GM21381 (cell line): ENCODE results near the gene PLPP4.

Experiments used
- ATAC-seq: cut with Tn5 transposase; IDR thresholded peaks from one replicate; pipeline ENCODE4 v1.9.1; 2021; ENCODE audit warnings: mild to moderate bottlenecking, moderate library complexity; ENCODE audit not compliant: unreplicated experiment

PLPP4 gene

DNA sequence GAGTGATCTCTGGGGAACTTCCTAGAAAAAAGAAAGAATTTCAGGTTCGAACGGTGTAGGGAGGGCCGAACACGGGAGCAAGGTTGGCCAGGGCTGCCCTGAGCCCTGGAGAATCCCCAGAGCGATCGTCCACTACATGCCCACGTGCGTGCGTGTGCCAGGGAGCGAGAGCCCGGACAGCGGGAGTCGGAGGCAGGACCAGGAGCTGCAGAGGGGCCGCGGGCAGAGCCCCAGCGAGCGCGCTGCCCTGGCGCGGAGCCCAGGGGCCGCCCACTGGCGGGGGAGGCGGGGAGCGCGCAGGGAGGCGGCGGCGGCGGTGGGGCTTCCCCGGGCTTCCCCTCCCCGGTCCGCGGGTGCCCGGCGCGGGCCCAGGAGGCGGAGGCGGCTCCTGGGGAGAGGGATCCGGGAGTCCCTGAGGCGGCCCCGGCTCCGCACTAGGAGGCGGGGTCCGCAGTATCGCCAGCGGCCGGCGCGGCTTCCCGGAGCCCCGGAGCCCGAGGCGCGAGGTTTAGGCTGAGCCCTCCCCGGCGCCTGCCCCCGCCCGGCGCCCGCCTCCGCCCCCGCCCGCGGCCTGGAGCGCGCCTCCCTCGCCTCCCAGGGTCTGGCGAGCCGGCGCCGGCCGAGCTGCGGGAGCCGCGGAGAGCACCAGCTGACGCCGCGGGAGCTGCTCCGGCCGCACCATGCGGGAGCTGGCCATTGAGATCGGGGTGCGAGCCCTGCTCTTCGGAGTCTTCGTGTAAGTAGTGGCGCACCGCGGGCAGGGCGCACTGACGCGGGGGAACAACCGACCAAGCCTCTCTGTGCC is at the start of gene PLPP4:
Gene PLPP4, plus strand, starts transcription at position 602 of the 805 bp plus-strand sequence. Its CDS starts 79 bp downstream, at position 681.
- ATAC-seq, result no peak

DNA sequence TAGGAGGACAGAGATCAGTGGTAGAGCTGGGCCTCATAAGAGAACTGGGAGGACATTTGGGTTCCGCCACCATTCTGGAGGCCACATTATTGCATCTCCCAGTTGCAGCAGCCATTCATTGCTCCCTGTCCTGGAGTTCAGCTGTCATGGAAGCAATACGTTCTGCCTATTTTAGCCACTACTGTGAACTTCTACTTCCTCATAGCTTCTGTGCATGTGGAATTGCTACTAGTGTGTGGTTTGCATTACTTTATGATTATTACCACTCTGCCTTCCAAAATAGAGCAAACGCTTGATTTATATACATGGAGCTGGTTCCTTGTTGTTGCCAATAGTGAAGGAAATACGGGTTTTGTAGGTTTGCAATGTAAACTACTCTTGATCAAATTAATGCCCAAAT is 47.2 kb upstream of the PLPP4 start:
- ATAC-seq, result no peak

DNA sequence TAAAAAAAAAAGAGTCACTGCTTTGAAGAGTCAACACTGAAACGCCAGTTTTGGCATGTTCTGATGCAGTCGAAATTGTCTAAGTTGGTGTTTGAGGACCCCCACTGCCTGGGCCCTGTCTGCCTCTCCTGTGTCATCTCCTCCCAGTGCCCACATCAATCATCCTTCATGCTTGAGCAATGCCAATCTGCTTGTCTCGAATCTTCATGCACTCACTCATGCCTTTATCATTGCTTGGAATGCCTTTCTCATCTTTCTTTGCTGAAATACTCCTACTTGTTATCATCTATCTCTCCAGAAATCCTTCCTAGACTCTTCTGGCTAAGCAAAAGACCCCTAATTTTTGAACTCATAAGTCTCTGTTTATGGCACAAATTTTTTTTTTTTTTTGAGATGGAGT is 42.1 kb upstream of the PLPP4 start:
- no peak for ATAC-seq

DNA sequence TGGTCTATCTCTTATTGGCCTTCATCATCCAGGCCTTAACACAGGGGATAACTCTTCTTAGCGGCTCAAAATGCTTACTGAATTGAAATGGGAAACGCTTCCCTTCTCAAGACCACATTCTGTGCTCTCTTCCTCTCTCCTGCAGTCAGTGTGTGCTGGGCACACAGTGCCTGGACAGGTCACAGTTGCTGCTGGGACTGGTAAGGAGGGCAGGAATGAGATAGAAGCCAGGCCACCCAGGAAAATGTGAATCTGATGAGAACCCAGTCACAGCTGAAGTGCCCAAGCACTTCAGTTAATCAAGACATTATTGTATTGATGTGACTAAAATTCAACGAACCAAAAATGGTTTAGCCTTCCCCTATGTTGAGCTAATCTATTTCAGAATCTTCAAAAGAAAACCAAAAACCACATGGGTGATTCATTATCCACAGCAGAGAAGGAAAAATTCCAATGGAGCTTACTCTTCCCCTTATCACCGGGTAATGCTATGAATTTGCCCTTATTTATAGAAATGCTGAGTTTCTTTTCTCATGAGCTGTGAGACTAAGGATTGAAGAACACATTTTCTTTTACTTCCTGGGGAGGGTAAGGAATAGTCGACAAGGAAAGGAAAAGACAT is 41.2 kb upstream of the PLPP4 start:
- no peak for ATAC-seq

DNA sequence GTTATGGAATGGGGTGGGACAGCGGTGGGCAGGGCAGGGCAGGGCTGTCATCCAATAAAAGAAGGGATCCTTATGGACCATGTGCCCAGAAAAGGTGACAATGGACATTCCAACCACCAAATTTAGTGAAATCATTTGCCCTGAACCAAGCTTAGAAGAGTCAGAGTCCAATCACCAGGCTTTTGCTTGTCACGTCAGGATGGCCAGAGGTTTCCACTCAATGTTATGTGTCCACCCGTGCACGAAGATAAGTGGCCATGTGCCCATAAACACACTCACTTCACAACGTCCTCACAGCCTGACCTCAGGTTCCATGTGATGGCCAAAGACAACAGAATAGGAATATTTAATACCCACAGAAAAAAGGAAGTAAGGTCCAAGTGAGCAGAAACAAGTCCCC is 36.6 kb upstream of the PLPP4 start:
- no peak for ATAC-seq

DNA sequence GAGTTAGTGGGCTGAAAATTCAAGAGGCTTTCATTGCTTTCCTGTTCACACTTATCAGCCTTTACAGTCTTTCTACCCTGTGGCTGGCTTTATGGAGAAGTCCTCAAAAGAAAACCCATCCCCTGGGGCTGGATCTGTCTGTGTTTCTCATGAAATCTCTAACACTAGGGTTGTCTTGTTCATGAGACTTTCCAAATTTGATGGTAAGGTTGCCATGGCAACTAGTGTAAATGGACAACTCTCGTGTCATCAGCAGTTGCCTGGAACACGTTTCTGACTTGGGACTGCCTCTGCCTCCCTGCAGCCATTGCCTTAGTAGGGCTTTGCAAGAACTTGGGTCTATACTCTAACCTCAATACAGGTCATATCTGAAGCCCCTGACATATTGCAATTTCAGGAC is 35.8 kb upstream of the PLPP4 start:
- no peak for ATAC-seq

DNA sequence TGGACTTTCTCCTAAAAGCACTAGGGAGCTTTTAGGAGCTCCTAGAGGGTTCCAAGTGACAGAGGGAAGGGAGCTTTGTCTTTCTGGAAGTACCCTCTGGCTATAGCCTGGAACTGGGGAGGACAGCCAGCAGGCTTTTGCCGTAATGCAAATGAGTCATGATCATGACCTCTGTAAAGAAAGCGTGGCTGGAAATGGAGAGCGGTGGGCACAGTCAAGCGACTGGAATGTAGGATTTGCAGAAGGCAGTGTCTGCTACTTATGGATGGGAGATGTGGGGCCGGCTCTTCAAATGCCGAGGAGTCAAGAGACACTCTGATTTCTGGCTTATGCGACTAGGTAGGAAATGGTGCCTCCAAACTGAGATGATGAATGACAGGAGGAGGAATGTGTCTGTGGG is 34.6 kb upstream of the PLPP4 start:
- no peak for ATAC-seq

DNA sequence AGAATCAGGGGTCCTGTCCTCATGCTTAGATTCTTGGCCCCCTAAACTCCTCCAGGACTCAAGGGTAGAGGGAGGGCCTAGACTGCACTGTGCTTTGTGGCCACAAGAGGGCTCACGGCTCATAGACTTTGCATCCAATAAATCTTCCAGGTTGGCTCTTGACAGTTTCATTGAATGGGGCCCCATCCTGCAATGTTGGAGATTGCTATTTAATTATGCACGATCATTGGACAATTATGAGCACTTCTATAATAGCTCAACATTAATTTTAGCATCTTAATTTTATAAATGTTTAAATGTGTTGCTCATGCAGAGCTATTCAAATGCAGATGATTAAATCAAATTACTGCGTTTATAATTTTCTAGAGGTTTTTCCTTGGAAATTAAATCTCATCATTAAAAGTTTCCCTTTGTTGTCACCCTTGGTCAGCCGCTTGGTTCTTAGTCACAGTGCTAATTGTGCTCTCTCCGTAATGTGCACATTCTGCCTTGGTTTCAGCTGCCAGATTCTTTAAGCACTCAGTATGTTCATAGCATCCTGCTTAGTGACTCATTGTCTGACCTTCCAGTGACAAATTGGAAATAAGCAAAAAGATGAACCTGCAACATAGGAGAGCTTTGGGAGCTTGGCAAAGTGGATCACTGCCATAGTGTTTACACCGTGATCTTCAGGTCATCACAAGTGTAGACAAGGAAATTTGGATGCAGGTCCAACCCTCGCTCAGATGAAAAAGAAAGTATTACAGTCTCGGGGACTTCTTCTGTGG is 33.4 kb upstream of the PLPP4 start:
- no peak for ATAC-seq

DNA sequence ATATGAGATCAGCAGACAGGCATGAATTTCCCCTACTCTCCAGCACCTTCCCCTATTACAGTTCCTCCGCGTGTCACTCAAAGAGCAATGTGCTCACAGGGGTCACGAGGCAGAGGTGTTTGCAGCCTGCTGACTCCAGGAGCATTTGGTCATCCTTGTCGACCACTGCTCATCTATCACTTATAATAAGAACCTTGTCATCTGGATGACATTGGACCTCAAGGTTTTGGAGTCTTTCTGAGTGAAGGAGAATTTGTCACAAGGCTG is 32.9 kb upstream of the PLPP4 start:
- ATAC-seq, result no peak

DNA sequence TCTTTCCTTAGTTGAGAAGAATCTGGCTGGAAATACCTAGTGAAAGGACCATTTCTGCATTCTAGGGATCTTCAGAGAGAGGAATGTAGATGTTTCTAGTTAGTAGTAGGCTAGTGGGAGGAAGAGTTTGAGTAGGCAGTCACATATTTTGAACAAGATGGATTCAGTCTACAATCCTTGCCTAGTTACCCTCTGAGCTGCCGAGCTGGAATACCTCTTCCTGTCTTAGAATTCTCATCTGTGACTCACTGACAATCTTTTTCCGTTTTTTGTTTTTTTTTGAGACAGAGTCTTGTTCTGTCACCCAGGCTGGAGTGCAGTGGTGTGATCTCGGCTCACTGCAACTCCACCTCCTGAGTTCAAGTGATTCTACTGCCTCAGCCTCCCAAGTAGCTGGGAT is 30.7 kb upstream of the PLPP4 start:
- no peak for ATAC-seq

DNA sequence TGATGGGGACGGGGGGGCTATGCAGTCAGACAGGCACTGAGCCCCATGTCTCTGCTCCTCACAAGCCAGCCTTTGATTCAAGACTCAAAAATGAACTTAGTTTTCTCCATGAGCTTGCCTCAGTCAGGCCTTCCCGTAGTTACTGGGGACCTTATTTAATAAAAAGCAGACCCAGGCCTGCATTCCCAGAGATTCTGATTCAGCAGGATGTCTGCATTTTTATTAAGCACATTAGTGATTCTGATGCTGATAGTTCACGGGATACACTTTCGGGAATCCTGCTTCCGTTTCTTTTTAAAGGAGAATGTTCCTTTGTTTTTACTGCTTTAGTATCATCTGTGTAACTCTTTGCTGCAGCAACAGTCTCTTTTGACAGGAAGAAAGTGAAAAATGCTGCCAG is 28.3 kb upstream of the PLPP4 start:
- no peak for ATAC-seq

DNA sequence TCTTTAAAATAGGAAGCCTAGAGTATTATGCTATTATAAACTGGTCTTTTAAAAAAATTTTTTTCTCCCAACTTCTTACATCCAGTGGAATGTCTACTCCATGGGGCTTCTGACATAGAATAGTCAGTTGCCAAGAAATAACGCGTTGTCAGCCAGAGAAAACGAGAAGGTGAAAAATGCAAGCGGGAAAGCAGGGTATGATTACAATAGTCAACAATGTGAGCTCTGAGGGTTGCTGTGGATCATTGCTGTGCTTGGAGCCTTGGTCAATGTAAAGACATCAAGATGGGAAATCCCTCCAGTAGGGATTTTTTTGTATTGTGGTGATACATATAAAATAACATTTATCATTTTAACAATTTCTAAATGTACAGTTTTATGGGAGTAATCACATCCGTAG is 27.6 kb upstream of the PLPP4 start:
- no peak for ATAC-seq

DNA sequence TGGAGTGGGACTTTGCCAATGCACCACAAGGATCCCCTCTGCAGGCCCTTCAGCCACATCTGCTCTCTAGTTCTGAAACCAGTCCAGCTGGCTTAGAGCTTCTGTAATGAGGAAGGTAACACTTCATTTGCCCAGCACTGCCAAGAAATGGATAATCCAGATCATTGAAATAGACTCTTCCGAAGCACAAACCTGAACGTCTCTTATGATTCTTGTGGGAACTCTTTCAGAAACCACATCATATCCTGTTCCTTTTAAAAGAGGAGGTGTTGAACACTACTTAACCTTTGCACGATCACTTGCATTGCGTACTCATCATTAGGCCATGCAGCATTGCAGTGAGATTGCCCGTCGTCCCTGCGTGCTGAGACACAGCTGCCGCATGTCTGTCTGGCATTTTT is 25.8 kb upstream of the PLPP4 start:
- no peak for ATAC-seq

DNA sequence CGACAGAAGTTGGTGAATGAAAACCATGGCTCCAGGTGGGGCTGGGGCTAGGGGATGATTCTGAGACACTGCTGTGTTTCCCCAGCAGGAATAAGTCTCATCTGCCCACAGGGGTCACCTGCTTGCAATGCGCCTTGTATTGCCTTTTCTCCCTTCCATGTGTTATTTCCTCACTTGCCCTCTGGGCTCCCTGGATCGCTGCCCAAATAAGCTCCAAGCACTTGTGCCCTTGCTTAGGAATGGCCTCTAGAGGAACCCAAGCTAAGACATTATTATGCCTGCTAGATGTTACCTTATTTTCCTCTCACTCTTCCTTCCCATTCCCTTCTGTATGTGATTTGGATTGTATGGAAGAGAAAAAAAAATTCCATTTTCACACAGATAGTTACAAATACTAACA is 24.8 kb upstream of the PLPP4 start:
- no peak for ATAC-seq

DNA sequence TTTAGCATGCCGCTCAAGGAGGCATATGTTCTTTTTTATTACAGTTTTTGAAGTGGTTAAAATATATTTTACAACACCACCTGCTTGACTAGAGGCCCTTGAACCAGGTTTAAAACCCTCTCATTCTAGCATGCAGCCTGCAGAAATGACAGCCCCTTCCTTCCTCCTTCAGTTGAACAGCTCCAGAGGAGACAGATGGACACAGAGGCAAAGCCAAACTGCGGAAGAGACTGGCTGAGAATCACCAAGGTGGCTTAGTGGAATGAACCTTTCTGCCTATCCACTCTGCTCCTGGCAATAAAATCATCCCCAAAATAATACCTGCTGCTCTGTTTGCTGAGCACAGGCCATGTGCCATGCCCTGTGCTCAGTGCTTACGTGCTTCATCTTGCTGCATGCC is 23.9 kb upstream of the PLPP4 start:
- no peak for ATAC-seq

DNA sequence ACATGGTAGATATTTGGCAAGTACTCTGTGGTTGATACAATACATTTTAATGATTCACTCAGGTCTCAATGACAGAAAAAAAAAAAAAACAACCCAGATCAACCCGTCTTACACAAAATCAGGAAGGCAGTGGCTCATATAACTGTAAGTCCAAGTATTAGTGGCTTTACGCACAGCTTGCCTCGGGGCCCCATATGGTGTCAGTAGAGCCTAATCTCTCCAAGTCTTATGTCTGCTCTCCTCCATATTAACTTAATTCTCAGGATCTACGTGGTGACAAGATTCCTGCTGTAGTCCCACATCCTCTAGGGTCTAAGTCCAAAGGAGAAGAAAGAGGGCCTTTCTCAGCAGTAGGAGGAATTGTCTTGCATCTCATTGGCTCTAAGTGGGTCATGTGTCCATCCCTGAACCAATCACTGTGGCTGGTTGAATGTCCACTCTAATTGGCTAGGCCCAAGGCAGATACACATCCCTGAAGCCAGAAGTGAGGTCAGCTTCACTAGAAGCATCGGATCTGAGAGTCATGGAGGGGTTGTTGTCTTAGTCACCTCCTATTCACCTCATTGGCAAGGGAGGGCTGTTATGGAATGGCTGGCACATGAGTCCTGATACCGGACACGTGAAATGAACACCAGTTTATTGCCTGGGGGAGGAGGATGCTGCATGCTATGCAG is 20.5 kb upstream of the PLPP4 start:
- no peak for ATAC-seq

DNA sequence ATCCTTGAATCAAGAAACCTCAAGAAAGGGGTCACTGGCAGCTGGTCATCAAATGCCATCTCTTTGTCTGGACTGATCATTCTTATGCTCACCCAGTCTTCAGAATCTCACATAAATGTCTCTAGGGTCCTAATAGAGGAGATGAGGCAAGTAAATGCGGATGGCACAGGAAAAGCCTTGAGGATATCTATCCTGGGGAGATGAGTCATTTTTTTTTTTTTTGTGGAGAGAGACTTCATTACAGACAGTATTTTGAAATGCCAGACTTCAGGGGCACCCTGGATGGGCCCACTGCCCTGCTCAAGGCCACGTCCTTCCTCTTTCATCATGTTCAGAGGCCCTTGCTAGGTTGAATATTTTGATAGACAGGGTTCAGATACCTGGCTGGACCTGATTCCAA is 19.5 kb upstream of the PLPP4 start:
- ATAC-seq, result no peak

DNA sequence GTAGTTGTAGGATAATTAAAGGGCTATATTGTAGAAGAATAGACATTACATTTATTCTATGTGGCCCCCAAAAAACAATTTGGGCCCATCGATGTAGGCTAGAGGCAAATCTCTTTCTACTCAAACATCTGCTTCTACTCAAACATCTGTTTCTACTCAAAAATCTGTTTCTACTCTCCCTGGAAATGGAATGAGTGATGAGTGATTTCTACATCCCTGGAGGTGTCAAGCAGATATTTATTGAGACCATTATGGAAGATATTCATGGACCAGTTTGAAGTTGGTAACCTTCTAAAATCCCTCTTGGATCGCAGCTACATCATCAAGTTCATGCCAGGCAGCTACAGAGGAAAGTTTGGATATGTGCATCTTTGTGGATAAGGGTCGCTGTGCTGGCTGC is 5.1 kb upstream of the PLPP4 start:
- no peak for ATAC-seq

DNA sequence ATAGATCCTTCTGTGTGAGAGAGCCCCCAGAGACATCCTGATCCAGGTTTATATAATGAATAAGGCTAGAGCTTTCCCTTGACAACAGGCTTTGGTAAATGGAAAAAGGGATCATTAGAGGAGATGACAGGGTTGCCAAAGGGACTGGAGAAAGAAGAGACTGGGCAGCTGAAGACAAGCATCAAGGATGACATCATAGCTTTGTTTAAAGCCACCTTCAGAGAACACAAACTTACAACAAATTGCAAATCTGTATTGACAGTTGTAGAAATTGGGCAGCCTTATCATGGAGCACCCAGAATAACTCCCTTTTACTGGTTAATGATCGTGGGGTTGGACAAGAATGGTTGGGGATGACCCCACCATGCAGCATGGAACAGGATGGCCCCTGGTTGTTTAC is 3.7 kb upstream of the PLPP4 start:
- ATAC-seq, result no peak

DNA sequence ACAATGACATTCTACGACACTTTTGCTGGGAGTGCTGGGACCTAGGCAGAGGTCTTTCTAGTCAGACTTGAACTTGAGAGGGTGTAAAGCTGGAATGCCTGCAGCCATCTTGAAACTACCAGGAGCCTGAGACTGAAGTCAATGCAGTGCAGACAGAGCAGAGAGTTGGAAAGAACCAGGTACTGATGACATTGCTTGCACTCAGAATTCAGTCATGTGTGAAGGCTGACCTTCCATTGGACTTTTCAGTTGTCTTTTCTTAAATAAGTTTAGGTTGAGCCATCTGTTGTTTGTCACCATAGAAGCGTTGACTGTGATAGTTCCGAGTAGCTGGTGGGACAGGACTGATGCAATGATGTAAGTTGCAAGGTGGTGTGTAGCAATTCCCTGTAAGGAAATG is 3.1 kb upstream of the PLPP4 start:
- ATAC-seq, result no peak

DNA sequence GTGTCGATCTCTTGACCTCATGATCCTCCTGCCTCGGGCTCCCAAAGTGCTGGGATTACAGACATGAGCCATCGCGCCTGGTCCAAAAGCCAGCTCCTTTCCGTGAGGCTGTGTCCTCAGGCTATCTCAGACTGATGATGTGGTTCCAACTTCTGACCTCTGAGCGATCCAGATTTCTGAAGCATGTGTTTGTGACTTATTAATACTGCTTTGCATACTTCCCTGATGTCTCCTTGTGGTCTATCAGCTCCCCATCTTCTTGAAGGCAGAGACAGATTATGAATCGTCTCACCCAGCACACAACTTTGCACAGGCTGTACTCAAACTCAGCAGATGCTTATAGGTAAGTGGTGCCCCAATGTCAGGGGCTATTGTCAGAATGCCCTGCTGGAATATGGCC is 2.0 kb upstream of the PLPP4 start:
- ATAC-seq, result no peak

DNA sequence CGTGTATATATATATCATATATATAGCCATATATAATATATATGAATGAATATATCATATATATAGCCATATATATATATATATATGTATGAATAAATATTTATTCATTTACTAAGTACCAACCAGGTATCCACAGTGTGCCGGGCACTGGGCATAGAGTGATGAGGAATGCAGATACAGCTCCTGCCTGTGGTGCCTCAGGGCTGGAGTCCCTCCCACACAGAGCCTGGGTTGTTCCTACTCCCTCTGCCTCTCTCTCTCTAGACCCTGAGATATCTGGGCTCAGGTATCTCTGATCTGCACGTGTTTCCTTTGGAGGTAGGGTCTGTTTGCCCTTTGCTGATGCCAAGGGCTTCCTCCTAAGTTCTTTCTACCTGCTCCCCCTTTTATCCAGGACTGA is 1.4 kb upstream of the PLPP4 start:
- no peak for ATAC-seq
